HCT116 (cell line): ENCODE results near the gene NEK9. TPM values are rescaled to one million over a fixed set of nuclear protein-coding genes. Genes with fewer than 3 reads are reported as not detected.

Experiments used
- ATAC-seq: fragments of 200-7000 bp; cut with Tn5 transposase; 2 replicates; pipeline ENCODE4 v1.9.1; 2020; ENCODE audit warnings: mild to moderate bottlenecking, moderate library complexity
- BruUV-seq: library from RNA; stranded (reverse); fragments of 400-500 nt; replicated peaks from 2 replicates; lab custom pipeline; 2021; lab: Mats Ljungman, UMichigan
- CTCF ChIA-PET: fragments of 300-600 bp; sonication (Branson Sonifier 250); formaldehyde crosslinking; loops from one replicate; lab custom pipeline; 2021; ENCODE audit warnings: antibody characterized with exemption; lab: Charles Lee
- POLR2A ChIA-PET: fragments of 300-600, 350-600 bp; sonication (Branson Sonifier 250); formaldehyde crosslinking; loops from one replicate; lab custom pipeline; 2021; ENCODE audit warnings: antibody characterized with exemption; lab: Charles Lee
- RAD21 ChIA-PET, 2 experiments: fragments of 300-600 bp; sonication (Branson Sonifier 250); formaldehyde crosslinking; loops; one replicate each; lab custom pipeline; 2023; ENCODE audit warnings: low total read pairs in 2 of 2; ENCODE audit not compliant: uncharacterized antibody in 2 of 2, unreplicated experiment in 2 of 2, low non-redundant PET in 1 of 2; lab: Charles Lee
- DNase-seq: peaks from one replicate; pipeline ENCODE4 v3.0.0-alpha.2; 2010; ENCODE audit warnings: low read depth, low spot score
- H2AFZ ChIP-seq: fragments of 200-600 bp; shearing (Covaris generic), sonication (generic); 2 replicates; pipeline ENCODE4 v1.6.1; 2017; ENCODE audit warnings: low read depth, mixed run types, mixed read lengths, antibody characterized with exemption, low read length; ENCODE audit not compliant: poor library complexity, severe bottlenecking
- H3K27ac ChIP-seq: 2 replicates; pipeline ENCODE4 v1.5.1; 2012; ENCODE audit warnings: low read depth, low read length
- H3K27me3 ChIP-seq: fragments of 200-600 bp; sonication (generic); 2 replicates; pipeline ENCODE4 v1.6.1; 2016; ENCODE audit warnings: mixed run types, low read length, mixed read lengths; ENCODE audit not compliant: insufficient read depth
- H3K36me3 ChIP-seq, 2 experiments: fragments of 200-500 bp in 1 of 2; fragments of 200-600 bp in 1 of 2; sonication (Bioruptor generic) in 1 of 2; sonication (generic) in 1 of 2; 2 replicates each; pipeline versions ENCODE4 v1.5.1 to v1.6.1; 2014 to 2016; ENCODE audit warnings: low read length in 2 of 2, inconsistent platforms in 1 of 2, mixed read lengths in 1 of 2, mixed run types in 1 of 2; ENCODE audit not compliant: insufficient read depth in 2 of 2, control insufficient read depth in 1 of 2
- H3K4me1 ChIP-seq, 2 experiments: fragments of 200-600 bp in 1 of 2; sonication (generic) in 1 of 2; 2 replicates each; pipeline versions ENCODE4 v1.5.1 to v1.6.1; 2012 to 2017; ENCODE audit warnings: low read length in 2 of 2, inconsistent platforms in 1 of 2, mild to moderate bottlenecking in 1 of 2, mixed read lengths in 1 of 2, mixed run types in 1 of 2, moderate library complexity in 1 of 2; ENCODE audit not compliant: insufficient read depth in 2 of 2, control insufficient read depth in 1 of 2
- H3K4me2 ChIP-seq: fragments of 200-600 bp; sonication (generic); 2 replicates; pipeline ENCODE4 v1.6.1; 2017; ENCODE audit warnings: mixed run types, low read length, mixed read lengths
- H3K4me3 ChIP-seq, 2 experiments: fragments of 200-600 bp in 1 of 2; sonication (generic) in 1 of 2; replicated peaks in 1 of 2; 2 replicates each; pipeline ENCODE4 v1.5.1; 2011 to 2016; ENCODE audit warnings: low read length in 2 of 2, control low read depth in 1 of 2, low read depth in 1 of 2, mild to moderate bottlenecking in 1 of 2, mixed read lengths in 1 of 2, mixed run types in 1 of 2
- H3K79me2 ChIP-seq: fragments of 200-600 bp; sonication (generic); 2 replicates; pipeline ENCODE4 v1.6.1; 2017; ENCODE audit warnings: mild to moderate bottlenecking, mixed run types, low read length, moderate library complexity, mixed read lengths; ENCODE audit not compliant: insufficient read depth
- H3K9ac ChIP-seq: fragments of 200-600 bp; sonication (generic); 2 replicates; pipeline ENCODE4 v1.6.1; 2016; ENCODE audit warnings: low read length, mixed read lengths
- H3K9me2 ChIP-seq: fragments of 200-600 bp; sonication (generic), shearing (Covaris generic); 2 replicates; pipeline ENCODE4 v1.6.1; 2017; ENCODE audit warnings: mixed run types, mild to moderate bottlenecking, moderate library complexity; ENCODE audit not compliant: insufficient read depth
- H3K9me3 ChIP-seq, 2 experiments: fragments of 200-500 bp in 1 of 2; fragments of 200-600 bp in 1 of 2; sonication (Bioruptor generic) in 1 of 2; sonication (generic) in 1 of 2; 2 replicates each; pipeline ENCODE4 v1.6.1; 2014 to 2017; ENCODE audit warnings: low read length in 2 of 2, mixed read lengths in 2 of 2, inconsistent platforms in 1 of 2, low read depth in 1 of 2, mild to moderate bottlenecking in 1 of 2, mixed run types in 1 of 2, moderate library complexity in 1 of 2; ENCODE audit not compliant: control insufficient read depth in 1 of 2, insufficient read depth in 1 of 2
- H4K20me1 ChIP-seq: fragments of 200-600 bp; sonication (generic), shearing (Covaris generic); 2 replicates; pipeline ENCODE4 v1.6.1; 2017; ENCODE audit warnings: mixed run types, mild to moderate bottlenecking, moderate library complexity; ENCODE audit not compliant: insufficient read depth
- CBX3 ChIP-seq: IDR thresholded peaks from 2 replicates; pipeline ENCODE4 v1.6.1; 2012; ENCODE audit warnings: low read depth
- EZH2 ChIP-seq: fragments of 200-600 bp; sonication (generic); IDR thresholded peaks from 2 replicates; pipeline ENCODE4 v1.6.1; 2017; ENCODE audit warnings: antibody characterized with exemption, mixed run types
- EZH2phosphoT487 ChIP-seq: fragments of 200-600 bp; IDR thresholded peaks from 2 replicates; pipeline ENCODE4 v1.6.1; 2018; ENCODE audit warnings: antibody characterized with exemption, borderline replicate concordance
- SIN3A ChIP-seq: IDR thresholded peaks from 2 replicates; pipeline ENCODE4 v1.6.1; 2012; ENCODE audit warnings: low read depth
- SRF ChIP-seq: IDR thresholded peaks from 2 replicates; pipeline ENCODE4 v1.6.1; 2012; ENCODE audit warnings: low read depth
- YY1 ChIP-seq: IDR thresholded peaks from 2 replicates; pipeline ENCODE4 v1.6.1; 2011; ENCODE audit warnings: low read length, low read depth, moderate library complexity, mild to moderate bottlenecking; ENCODE audit not compliant: insufficient replicate concordance; ENCODE audit errors: extremely low read depth
- ZNF274 ChIP-seq: fragments of 200-500 bp; sonication (Bioruptor generic); IDR thresholded peaks from 2 replicates; pipeline ENCODE4 v1.6.1; 2014; ENCODE audit warnings: mild to moderate bottlenecking, low read depth, low read length, inconsistent platforms
- intact Hi-C: fragments of 100-400 bp; cut with micrococcal nuclease; formaldehyde crosslinking; loops from 2 replicates; pipeline ENCODE4 v1.10.0; 2022
- total RNA-seq: library from RNA; stranded (reverse); gene quantifications from one replicate; pipeline ENCODE4 v1.2.1, GENCODE V29; 2021; ENCODE audit not compliant: unreplicated experiment
- TF ChIP-seq, protein P1 (sequence below), 3 experiments: fragments of 200-600 bp in 1 of 3; sonication (generic) in 1 of 3; IDR thresholded peaks in 2 of 3; conservative IDR thresholded peaks in 1 of 3; 2 replicates each; pipeline ENCODE4 v1.5.1; 2012 to 2017; ENCODE audit warnings: low read depth in 2 of 3, low read length in 2 of 3, antibody characterized with exemption in 1 of 3, borderline replicate concordance in 1 of 3, control low read depth in 1 of 3, mild to moderate bottlenecking in 1 of 3, mixed read lengths in 1 of 3, mixed run types in 1 of 3, moderate library complexity in 1 of 3; ENCODE audit not compliant: insufficient read depth in 1 of 3
- TF ChIP-seq, protein P2 (sequence below): IDR thresholded peaks from 2 replicates; pipeline ENCODE4 v1.6.1; 2012
- TF ChIP-seq, protein P3 (sequence below): IDR thresholded peaks from 2 replicates; pipeline ENCODE4 v1.6.1; 2012; ENCODE audit warnings: low read depth
- TF ChIP-seq, protein P4 (sequence below): IDR thresholded peaks from 2 replicates; pipeline ENCODE4 v1.6.1; 2012

NEK9 gene
- total RNA-seq, 1 experiment from 2014 or later, result 64.4 TPM

DNA sequence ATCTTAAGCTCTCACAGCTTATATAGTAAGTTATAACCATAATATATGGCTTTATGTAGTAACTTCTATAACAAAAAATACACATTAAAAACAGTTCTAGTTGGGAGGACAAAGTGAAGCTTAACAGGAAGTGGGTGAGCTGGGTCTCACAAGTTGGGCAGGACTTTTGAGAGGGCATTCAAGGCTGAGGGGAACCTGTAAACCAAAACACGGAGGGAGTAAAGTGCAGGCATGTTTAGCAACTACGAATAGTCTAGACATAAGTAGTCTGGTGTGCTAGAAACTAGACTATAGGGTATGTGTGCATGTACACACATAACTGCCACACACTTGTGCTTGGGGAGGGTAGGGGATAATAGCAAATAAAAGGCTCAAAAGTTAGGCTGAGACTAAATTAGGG lies 14.2 kb upstream of the NEK9 start:
- no peak for ATAC-seq

More for the DNA sequence above, 14.2 kb upstream of the NEK9 start:
- TF ChIP-seq, protein P1, sequence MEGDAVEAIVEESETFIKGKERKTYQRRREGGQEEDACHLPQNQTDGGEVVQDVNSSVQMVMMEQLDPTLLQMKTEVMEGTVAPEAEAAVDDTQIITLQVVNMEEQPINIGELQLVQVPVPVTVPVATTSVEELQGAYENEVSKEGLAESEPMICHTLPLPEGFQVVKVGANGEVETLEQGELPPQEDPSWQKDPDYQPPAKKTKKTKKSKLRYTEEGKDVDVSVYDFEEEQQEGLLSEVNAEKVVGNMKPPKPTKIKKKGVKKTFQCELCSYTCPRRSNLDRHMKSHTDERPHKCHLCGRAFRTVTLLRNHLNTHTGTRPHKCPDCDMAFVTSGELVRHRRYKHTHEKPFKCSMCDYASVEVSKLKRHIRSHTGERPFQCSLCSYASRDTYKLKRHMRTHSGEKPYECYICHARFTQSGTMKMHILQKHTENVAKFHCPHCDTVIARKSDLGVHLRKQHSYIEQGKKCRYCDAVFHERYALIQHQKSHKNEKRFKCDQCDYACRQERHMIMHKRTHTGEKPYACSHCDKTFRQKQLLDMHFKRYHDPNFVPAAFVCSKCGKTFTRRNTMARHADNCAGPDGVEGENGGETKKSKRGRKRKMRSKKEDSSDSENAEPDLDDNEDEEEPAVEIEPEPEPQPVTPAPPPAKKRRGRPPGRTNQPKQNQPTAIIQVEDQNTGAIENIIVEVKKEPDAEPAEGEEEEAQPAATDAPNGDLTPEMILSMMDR (IDR thresholded peaks at IDR 0.05 in 2 of 3, conservative IDR thresholded peaks at IDR 0.05 in 1 of 3; ENCODE audit: borderline replicate concordance in 1 of 3, insufficient read depth in 1 of 3, low read depth in 2 of 3, low read length in 2 of 3), result no peak
- TF ChIP-seq, protein P2, sequence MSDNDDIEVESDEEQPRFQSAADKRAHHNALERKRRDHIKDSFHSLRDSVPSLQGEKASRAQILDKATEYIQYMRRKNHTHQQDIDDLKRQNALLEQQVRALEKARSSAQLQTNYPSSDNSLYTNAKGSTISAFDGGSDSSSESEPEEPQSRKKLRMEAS, result no peak
- TF ChIP-seq, protein P3, sequence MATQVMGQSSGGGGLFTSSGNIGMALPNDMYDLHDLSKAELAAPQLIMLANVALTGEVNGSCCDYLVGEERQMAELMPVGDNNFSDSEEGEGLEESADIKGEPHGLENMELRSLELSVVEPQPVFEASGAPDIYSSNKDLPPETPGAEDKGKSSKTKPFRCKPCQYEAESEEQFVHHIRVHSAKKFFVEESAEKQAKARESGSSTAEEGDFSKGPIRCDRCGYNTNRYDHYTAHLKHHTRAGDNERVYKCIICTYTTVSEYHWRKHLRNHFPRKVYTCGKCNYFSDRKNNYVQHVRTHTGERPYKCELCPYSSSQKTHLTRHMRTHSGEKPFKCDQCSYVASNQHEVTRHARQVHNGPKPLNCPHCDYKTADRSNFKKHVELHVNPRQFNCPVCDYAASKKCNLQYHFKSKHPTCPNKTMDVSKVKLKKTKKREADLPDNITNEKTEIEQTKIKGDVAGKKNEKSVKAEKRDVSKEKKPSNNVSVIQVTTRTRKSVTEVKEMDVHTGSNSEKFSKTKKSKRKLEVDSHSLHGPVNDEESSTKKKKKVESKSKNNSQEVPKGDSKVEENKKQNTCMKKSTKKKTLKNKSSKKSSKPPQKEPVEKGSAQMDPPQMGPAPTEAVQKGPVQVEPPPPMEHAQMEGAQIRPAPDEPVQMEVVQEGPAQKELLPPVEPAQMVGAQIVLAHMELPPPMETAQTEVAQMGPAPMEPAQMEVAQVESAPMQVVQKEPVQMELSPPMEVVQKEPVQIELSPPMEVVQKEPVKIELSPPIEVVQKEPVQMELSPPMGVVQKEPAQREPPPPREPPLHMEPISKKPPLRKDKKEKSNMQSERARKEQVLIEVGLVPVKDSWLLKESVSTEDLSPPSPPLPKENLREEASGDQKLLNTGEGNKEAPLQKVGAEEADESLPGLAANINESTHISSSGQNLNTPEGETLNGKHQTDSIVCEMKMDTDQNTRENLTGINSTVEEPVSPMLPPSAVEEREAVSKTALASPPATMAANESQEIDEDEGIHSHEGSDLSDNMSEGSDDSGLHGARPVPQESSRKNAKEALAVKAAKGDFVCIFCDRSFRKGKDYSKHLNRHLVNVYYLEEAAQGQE, result no peak
- TF ChIP-seq, protein P4, sequence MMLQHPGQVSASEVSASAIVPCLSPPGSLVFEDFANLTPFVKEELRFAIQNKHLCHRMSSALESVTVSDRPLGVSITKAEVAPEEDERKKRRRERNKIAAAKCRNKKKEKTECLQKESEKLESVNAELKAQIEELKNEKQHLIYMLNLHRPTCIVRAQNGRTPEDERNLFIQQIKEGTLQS, result no peak
- TF ChIP-seq ZNF274 (no peak), CBX3 (no peak), YY1 (no peak), EZH2phosphoT487 (no peak), SIN3A (no peak), EZH2 (no peak), SRF (no peak)
- H2AFZ ChIP-seq, result no peak overlapping the region
- H3K9ac ChIP-seq, result no peak overlapping the region
- ChIA-PET POLR2A (interaction anchor here (0.6 kb wide), 1 partner anchor 154 kb away, joined by 3 read pairs; no protein-coding TSS in a partner anchor), CTCF (interaction anchor here (2.0 kb wide), 1 partner anchor 155 kb away, joined by 12 read pairs; no protein-coding TSS in a partner anchor), RAD21 (no interaction called here)
- peaks cover 68% of the 10 kb centered on the region for H3K79me2 ChIP-seq
- no peaks in the 10 kb centered on the region for H3K4me1 ChIP-seq
- DNase-seq, result no peak
- no TSS peak for BruUV-seq
- H4K20me1 ChIP-seq, result peaks cover 2% of the 10 kb centered on the region; the same call in 1 of the 2 replicates
- H3K27ac ChIP-seq, result no peak overlapping the region
- H3K27me3 ChIP-seq, result no peaks in the 10 kb centered on the region
- H3K4me3 ChIP-seq, result no peak overlapping the region
- no peaks in the 10 kb centered on the region for H3K9me3 ChIP-seq
- peaks cover 5 to 8% of the 10 kb centered on the region in 2 experiments; a peak in 3 of 4 replicates for H3K36me3 ChIP-seq
- no peaks in the 10 kb centered on the region for H3K9me2 ChIP-seq
- H3K4me2 ChIP-seq, result no peak overlapping the region
- intact Hi-C loops, result no loop called here
